Activated CD4-positive, alpha-beta T cell treated with anti-CD3 and anti-CD28 coated beads for 36 hours (primary cell): ENCODE measurements around the gene AHNAK2. TPM values are rescaled to one million over a fixed set of nuclear protein-coding genes. Genes with fewer than 3 reads are reported as not detected.
A peak's percentile ranks its signal among the peaks of the same experiment; 100 is the strongest.

Experiments used
- ATAC-seq: fragments of 200-7000 bp; cut with Tn5 transposase; one replicate; pipeline ENCODE4 v1.10.0; 2021; ENCODE audit warnings: mild to moderate bottlenecking, moderate library complexity
- CTCF ChIA-PET: fragments of 350-600 bp; sonication (Branson Sonifier 250); formaldehyde crosslinking; loops from one replicate; lab custom pipeline; 2021; ENCODE audit warnings: antibody characterized with exemption; lab: Charles Lee
- POLR2A ChIA-PET: fragments of 350-600 bp; sonication (Branson Sonifier 250); formaldehyde crosslinking; loops from one replicate; lab custom pipeline; 2021; ENCODE audit warnings: antibody characterized with exemption, inconsistent platforms; lab: Charles Lee
- DNase-seq: peaks from one replicate; pipeline ENCODE4 v3.0.0-alpha.2; 2020
- H3K27ac Mint-ChIP-seq: one replicate; pipeline ENCODE4 v1.8.0; 2021; ENCODE audit warnings: mixed read lengths
- H3K27me3 Mint-ChIP-seq: one replicate; pipeline ENCODE4 v1.8.0; 2021; ENCODE audit warnings: mixed read lengths
- H3K36me3 Mint-ChIP-seq: one replicate; pipeline ENCODE4 v1.8.0; 2021; ENCODE audit warnings: low read depth, mixed read lengths
- H3K4me1 Mint-ChIP-seq: one replicate; pipeline ENCODE4 v1.8.0; 2021; ENCODE audit warnings: mixed read lengths
- H3K4me3 Mint-ChIP-seq: one replicate; pipeline ENCODE4 v1.8.0; 2021; ENCODE audit warnings: mild to moderate bottlenecking, moderate library complexity, mixed read lengths
- H3K9me3 Mint-ChIP-seq: one replicate; pipeline ENCODE4 v1.8.0; 2021; ENCODE audit warnings: low read depth, mixed read lengths
- intact Hi-C, 2 experiments: fragments of 100-400 bp; cut with DNase I in 1 of 2; cut with micrococcal nuclease in 1 of 2; formaldehyde crosslinking; loops; one replicate each; pipeline versions ENCODE4 v1.14.2 to v1.15.1; 2022 to 2024; cut with DNase I, micrococcal nuclease
- total RNA-seq, 2 experiments: library from RNA; stranded (reverse); gene quantifications; one replicate each; pipeline ENCODE4 v1.2.3, GENCODE V29; 2021

The AHNAK2 gene
- total RNA-seq, 2 experiments from 2014 or later: 0.07 to 0.11 TPM

DNA sequence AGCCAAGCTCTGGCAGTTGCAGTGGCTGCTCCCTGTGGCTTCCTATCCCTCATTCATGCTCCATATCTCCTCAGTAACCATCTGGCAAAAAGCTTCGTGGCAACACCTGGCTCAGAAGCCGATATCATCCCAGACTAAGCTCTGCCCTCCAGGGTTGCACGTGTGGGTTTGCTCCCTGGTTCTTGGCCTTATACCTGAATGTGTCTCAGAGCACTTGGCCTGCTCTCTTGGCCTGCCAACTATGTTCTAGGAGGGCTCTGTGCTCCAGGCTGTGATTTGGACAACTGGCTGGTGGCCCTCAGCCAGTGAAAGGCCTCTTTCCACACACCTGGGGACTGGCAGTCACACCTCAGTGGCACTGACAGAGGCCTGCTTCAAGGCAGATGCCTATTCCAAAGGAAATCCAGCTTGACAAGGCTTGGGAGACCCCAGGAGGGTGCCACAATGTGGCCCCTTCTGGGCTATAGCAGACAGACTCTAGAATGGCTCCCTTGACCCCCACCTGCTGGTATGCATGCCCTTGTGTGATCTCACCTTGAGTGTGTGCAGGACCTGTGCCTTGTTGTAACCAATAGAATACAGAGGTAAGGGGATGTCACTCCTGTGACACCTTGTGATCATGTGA lies 43.0 kb downstream of the AHNAK2 start:
- no peaks in the 10 kb centered on the region for H3K4me1 Mint-ChIP-seq
- CTCF ChIA-PET: interaction anchor here (0.5 to 1.7 kb wide), 7 partner anchors 11 to 417 kb away, joined by 3 to 5 read pairs (median 4); partner anchors contain the start of gene SIVA1
- intact Hi-C loops: loop anchor here in 1 of 2 experiments (5.0 kb wide), 1 partner anchor 1178 kb away; no protein-coding TSS in a partner anchor
- H3K9me3 Mint-ChIP-seq: no peaks in the 10 kb centered on the region
- H3K4me3 Mint-ChIP-seq: no peak overlapping the region
- DNase-seq: no peak
- H3K36me3 Mint-ChIP-seq: no peaks in the 10 kb centered on the region
- ATAC-seq: no peak
- POLR2A ChIA-PET: no interaction called here
- H3K27ac Mint-ChIP-seq: no peak overlapping the region
- H3K27me3 Mint-ChIP-seq: peaks cover 8% of the 10 kb centered on the region

- ATAC-seq (no peak), DNase-seq (no peak)
- POLR2A ChIA-PET: no interaction called here
- no peak overlapping the region for H3K27ac Mint-ChIP-seq
- no peaks in the 10 kb centered on the region for H3K9me3 Mint-ChIP-seq
- no peaks in the 10 kb centered on the region for H3K36me3 Mint-ChIP-seq
- peak overlapping the region; percentile 7 for H3K4me3 Mint-ChIP-seq
- peaks cover 8% of the 10 kb centered on the region for H3K27me3 Mint-ChIP-seq
- H3K4me1 Mint-ChIP-seq: no peaks in the 10 kb centered on the region
- CTCF ChIA-PET: interaction anchor here (0.6 to 1.7 kb wide), 7 partner anchors 12 to 435 kb away, joined by 3 to 5 read pairs (median 4); partner anchors contain the start of gene SIVA1
- intact Hi-C loops: loop anchor here in 1 of 2 experiments (1.0 to 5.0 kb wide), 4 partner anchors 87 to 418 kb away; partner anchors contain the start of genes CDCA4 and SIVA1
Measured at GRCh38 chr14:104933746-104934733, 44.1 kb downstream of the AHNAK2 start.

GRCh38 chr14:104932676-104933631 lies 45.2 kb downstream of the AHNAK2 start:
- CTCF ChIA-PET: interaction anchor here (0.7 kb wide), 1 partner anchor 436 kb away, joined by 4 read pairs; no protein-coding TSS in a partner anchor

GRCh38 chr14:104931771-104932675 lies 46.2 kb downstream of the AHNAK2 start:
- ATAC-seq (no peak), DNase-seq (no peak)
- CTCF ChIA-PET: no interaction called here
- no peaks in the 10 kb centered on the region for H3K9me3 Mint-ChIP-seq
- H3K27ac Mint-ChIP-seq: no peak overlapping the region
- H3K27me3 Mint-ChIP-seq: peaks cover 6% of the 10 kb centered on the region
- intact Hi-C loops: loop anchor here in 1 of 2 experiments (5.0 kb wide), 1 partner anchor 180 kb away; the partner anchor contains the start of gene SIVA1
- H3K4me3 Mint-ChIP-seq: no peak overlapping the region
- H3K36me3 Mint-ChIP-seq: no peaks in the 10 kb centered on the region
- POLR2A ChIA-PET: no interaction called here
- H3K4me1 Mint-ChIP-seq: no peaks in the 10 kb centered on the region

More at GRCh38 chr14:104932676-104933631, 45.2 kb downstream of the AHNAK2 start:
- DNase-seq (peak; percentile 93), ATAC-seq (peak; percentile 96)
- Mint-ChIP-seq H3K36me3 (no peaks in the 10 kb centered on the region), H3K4me1 (no peaks in the 10 kb centered on the region), H3K27me3 (peaks cover 8% of the 10 kb centered on the region), H3K4me3 (peak overlapping the region; percentile 32), H3K27ac (no peak overlapping the region), H3K9me3 (no peaks in the 10 kb centered on the region)
- intact Hi-C loops: loop anchor here in 1 of 2 experiments (1.0 to 5.0 kb wide), 4 partner anchors 88 to 419 kb away; partner anchors contain the start of genes CDCA4 and SIVA1
- POLR2A ChIA-PET: no interaction called here

GRCh38 chr14:104931304-104931770 lies 46.8 kb downstream of the AHNAK2 start:
- peaks cover 6% of the 10 kb centered on the region for H3K27me3 Mint-ChIP-seq
- no peak overlapping the region for H3K4me3 Mint-ChIP-seq
- ATAC-seq (no peak), DNase-seq (no peak)
- intact Hi-C loops: loop anchor here in 1 of 2 experiments (5.0 kb wide), 1 partner anchor 179 kb away; the partner anchor contains the start of gene SIVA1
- H3K9me3 Mint-ChIP-seq: no peaks in the 10 kb centered on the region
- ChIA-PET CTCF (no interaction called here), POLR2A (no interaction called here)
- H3K4me1 Mint-ChIP-seq: peaks cover 2% of the 10 kb centered on the region
- H3K36me3 Mint-ChIP-seq: no peaks in the 10 kb centered on the region
- no peak overlapping the region for H3K27ac Mint-ChIP-seq

DNA sequence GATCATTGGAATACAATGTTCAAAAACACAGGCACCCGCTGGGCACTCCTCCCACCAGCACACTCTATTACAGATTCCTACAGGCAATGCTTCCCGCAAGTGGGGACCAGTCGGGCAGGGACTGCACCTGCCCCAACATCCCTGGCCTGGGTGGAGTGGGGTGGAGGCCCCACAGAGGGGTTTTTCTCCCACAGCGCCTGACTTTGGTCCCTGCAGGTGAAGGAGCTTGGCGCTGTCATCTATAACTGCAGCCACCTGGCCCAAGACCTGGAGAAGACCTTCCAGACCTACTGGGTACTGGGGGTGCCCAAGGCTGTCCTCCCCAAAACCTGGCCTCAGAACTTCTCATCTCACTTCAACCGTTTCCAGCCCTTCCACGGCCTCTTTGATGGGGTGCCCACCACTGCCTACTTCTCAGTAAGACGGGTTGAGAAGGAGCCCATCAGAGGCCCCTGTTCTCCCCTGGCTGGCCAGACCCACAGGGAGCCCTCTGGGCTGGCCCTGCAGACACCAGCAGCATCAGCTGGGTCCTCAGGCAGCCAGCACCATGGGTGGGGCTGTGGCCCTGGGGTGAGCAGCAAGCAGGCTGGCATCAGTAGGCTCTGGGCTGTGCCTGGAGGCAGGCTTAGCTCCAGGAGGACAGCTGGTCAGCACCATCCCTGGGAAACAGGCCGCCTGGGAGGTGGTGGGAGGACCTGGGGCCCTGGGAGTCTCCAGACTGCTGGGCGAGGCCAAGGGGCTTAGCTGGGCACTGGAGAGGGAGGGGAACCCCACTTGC lies 47.5 kb downstream of the AHNAK2 start:
- H3K4me1 Mint-ChIP-seq: peaks cover 2% of the 10 kb centered on the region
- H3K27ac Mint-ChIP-seq: no peak overlapping the region
- ChIA-PET CTCF (no interaction called here), POLR2A (no interaction called here)
- H3K27me3 Mint-ChIP-seq: peaks cover 6% of the 10 kb centered on the region
- ATAC-seq (no peak), DNase-seq (no peak)
- intact Hi-C loops: loop anchor here in 1 of 2 experiments (5.0 kb wide), 1 partner anchor 178 kb away; the partner anchor contains the start of gene SIVA1
- H3K36me3 Mint-ChIP-seq: no peaks in the 10 kb centered on the region
- H3K9me3 Mint-ChIP-seq: no peaks in the 10 kb centered on the region
- no peak overlapping the region for H3K4me3 Mint-ChIP-seq

DNA sequence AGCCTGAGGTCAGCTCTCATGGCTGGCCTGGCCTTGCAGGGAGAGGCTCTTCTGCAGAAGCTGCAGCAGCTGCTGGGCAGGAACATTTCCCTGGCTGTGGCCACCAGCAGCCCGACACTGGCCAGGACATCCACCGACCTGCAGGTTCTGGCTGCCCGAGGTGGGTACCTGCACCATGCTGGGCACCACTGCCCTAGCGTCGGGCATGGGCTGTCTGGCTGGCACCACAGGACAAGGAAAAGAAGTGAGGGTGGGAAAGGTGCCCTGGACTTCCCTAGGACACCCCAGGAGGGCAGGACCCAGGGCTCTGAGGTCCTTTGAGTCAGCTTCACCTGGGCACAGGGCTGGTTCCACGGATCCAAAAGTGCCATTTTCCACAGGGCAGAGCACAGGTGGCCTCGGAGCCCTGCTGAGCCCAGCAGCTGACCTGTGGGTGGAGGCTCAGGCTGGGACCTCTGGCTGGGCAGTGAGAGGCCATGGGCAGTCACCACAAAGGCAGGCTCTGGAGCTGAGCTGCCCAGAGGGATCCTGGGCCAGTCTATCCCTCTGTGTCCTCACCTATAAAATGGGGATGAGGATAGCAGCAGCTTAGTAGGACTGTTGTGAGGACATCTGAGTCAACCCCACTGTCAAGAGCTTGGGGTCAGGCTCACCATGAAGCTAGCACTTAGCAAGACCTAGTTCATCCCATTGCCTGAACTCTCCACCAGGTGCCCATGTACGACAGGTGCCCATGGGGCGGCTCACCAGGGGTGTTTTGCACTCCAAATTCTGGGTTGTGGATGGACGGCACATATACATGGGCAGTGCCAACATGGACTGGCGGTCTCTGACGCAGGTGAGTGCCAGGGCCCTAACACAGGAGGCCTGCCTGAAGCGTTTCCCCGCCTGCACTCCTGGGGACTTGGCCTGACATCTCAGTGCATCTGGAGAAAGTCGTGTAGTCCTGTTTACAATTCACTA lies 48.6 kb downstream of the AHNAK2 start:
- ATAC-seq (no peak), DNase-seq (no peak)
- Mint-ChIP-seq H3K27ac (no peak overlapping the region), H3K27me3 (peaks cover 4% of the 10 kb centered on the region), H3K9me3 (no peaks in the 10 kb centered on the region), H3K4me1 (peaks cover 2% of the 10 kb centered on the region), H3K4me3 (no peak overlapping the region), H3K36me3 (no peaks in the 10 kb centered on the region)
- ChIA-PET POLR2A (no interaction called here), CTCF (interaction anchor here (0.6 kb wide), 1 partner anchor 29 kb away, joined by 3 read pairs; no protein-coding TSS in a partner anchor)
- intact Hi-C loops: loop anchor here in 1 of 2 experiments (5.0 kb wide), 1 partner anchor 177 kb away; the partner anchor contains the start of gene SIVA1

- Mint-ChIP-seq H3K4me3 (no peak overlapping the region), H3K27ac (no peak overlapping the region), H3K4me1 (peaks cover 2% of the 10 kb centered on the region), H3K9me3 (peaks cover 2% of the 10 kb centered on the region), H3K27me3 (no peaks in the 10 kb centered on the region), H3K36me3 (no peaks in the 10 kb centered on the region)
- no peak for ATAC-seq
- ChIA-PET CTCF (no interaction called here), POLR2A (no interaction called here)
- intact Hi-C loops: no loop called here
- DNase-seq: no peak
Measured at GRCh38 chr14:104928391-104929133, 49.6 kb downstream of the AHNAK2 start.
